Ovary (tissue), 3 donors: ENCODE data around the gene NAP1L5.

Source experiments
- CTCF ChIP-seq, 3 donors: fragments of 450-650 bp in 2 of 3; fragments of 200-600 bp in 1 of 3; IDR thresholded peaks; one replicate each; pipeline versions ENCODE4 v1.5.1 to v1.8.0; 2016 to 2022; ENCODE audit warnings: antibody characterized with exemption in 3 of 3, mild to moderate bottlenecking in 1 of 3
- EP300 ChIP-seq: sonication (generic); formaldehyde crosslinking; IDR thresholded peaks from one replicate; pipeline ENCODE4 v1.6.1; 2017; ENCODE audit warnings: antibody characterized with exemption
- POLR2A ChIP-seq: fragments of 450-650 bp; IDR thresholded peaks from one replicate; pipeline ENCODE4 v1.6.1; 2017; ENCODE audit warnings: antibody characterized with exemption, mild to moderate bottlenecking, moderate library complexity
- donor health status: DM: no; HTN: no; CAD: no.

GRCh38 chr4:88698519-88698918 lies 890 bp upstream of the NAP1L5 start:
- TF ChIP-seq CTCF (IDR thresholded peaks at IDR 0.05), result no peak
- no peak for TF ChIP-seq EP300
- no peak for TF ChIP-seq POLR2A
